NCI-H2029 treated with DMSO at 0.1 percent for 48 hours (cell line): ENCODE results near the gene IL23A.

Source experiments
- DNase-seq: peaks from one replicate; lab custom pipeline; 2025; lab: John Stamatoyannopoulos, UW

Gene IL23A

DNA sequence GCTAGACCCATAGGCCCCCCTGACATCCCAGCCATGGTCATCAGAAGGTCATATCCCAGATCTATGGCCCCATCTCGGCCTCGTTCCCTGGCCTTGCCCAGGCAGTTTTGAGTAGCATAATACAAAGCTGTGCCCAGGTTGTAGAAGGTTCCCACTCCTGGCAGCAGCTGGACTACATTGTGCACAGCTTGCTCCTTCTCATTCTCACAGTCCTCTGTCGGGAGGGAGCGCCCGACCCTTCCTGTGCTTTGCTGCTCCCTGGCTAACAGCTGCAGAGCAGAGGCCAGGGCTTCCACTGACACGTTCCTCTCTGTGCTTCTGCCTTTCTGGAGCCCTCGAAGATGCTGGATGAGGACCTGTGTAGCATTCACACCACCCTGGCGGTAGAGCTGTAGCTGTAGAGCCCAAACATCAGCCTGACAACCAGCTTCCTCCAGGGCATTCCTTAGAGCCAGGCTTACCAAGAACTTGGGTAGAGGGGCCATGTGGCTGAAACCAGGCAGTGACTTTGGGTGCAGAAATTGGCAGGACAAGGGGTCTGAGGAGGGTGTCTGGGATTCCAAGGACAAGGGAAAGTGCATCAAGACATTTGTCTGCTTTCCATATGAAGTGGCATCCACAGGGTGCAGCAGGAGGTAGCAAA, 22.9 kb downstream of the IL23A start:
- DNase-seq, result no peak

DNA sequence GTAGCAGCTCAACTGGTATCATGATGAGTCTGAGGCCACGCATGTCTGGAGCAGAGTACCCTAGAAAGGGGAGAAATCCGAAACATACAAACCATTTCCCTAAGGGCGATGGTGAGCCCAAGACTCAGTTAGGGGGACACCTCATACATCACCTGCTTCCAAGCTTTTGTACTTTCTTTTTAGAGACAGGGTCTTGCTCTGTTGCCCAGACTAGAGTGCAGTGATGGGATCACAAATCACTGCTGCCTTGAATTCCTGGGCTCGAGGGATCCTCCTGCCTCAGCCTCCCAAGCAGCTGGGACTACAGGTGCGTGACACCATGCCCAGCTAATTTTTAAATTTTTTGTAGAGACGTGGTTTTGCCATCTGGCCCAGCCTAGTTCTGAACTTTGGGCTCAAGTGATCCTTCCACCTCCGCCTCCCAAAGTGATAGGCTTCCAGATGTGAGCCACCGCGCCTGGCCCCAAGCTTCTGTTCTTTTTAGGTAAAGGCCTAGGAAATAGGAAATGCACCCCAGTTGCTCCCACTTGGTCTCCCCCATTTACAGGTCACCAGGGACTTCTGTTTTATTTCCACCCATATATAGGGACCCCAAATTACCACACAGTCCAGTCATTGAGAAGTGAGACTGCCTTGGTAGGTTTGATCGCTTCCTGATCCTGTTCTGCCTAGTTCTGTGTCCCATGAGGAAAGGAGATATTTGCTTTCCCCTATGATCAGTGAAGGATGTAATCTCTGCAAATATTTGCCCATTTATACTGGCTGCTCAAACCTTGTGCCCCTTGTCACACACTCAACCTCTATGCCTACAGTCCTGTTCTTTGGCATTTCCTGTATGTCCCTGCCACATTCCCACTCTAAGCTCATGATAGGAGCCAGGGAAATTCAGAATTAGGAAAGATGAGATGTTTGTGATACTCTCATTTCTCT, 23.7 kb downstream of the IL23A start, which contains the start of gene APOF:
TSS of gene APOF (minus strand) at position 728 of the 930 bp plus-strand sequence. CDS start at position 616, 112 bp downstream.
- DNase-seq, result peak; percentile 26

DNA sequence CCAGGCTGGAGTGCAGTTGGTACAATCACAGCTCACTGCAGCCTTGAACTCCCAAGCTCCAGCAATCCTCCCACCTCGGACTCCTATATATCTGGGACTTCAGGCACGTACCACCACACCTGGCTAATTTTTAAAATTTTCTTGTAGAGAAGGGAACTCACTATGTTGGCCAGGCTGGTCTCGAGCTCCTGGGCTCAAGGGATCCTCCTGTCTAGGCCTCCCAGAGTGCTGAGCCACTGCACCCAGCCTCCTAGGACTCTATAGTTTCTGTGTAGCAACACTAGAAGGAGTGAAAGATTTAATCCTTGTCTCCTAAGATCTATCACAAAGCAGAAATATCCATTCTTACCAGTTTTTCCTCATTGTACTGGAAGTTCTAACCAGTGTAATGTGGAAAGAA, 28.3 kb downstream of the IL23A start:
- DNase-seq, result no peak

DNA sequence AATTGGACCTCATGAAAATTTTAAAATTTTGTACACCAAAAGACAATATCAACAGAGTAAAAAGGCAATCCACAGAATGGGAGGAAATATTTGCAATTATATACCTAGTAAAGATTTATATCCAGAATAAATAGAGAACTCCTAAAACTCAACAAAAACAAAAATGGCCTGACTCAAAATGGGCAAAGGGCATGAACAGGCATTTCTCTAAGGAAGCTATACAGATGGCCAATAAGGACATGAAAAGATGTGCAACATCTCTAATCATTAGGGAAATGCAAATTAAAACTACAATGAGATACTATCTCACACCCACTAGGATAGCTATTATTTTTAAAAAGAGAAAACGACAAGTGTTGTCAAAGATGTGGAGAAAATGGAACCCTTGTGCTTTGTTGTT, 34.8 kb downstream of the IL23A start:
- DNase-seq, result no peak

DNA sequence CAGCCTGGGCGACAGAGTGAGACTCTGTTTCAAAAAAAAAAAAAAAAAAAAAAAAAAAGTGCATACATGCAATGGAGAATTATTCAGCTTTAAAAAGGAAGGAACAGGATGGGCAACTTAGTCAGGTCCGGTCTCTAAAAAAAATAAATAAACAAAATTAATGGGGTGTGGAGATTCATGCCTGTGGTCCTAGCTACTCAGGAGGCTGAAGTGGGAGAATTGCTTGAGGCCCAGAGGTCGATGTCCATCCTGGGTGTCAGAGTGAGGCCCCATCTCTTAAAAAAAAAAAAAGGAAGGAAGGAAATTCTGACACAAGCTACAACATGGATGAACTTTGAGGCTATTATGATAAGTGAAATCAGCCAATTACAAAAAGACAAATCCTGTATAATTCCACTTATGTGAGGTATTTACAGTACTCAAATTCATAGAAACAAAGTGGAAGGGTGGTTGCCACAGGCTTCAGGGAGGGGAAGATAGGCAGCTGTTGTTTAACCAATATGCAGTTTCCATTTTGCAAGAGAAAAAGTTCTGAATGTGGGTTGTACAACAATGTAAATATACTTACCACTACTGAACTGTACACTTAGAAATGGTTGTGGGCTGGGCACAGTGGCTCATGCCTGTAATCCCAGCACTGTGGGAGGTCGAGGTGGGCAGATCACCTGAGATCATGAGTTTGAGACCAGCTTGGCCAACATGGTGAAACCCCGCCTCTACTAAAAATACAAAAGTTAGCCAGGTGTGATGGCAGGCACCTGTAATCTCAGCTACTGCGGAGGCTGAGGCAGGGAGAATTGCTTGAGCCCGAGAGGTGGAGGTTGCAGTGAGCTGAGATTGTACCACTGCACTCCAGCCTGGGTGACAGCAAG, 36.3 kb downstream of the IL23A start:
- no peak for DNase-seq

DNA sequence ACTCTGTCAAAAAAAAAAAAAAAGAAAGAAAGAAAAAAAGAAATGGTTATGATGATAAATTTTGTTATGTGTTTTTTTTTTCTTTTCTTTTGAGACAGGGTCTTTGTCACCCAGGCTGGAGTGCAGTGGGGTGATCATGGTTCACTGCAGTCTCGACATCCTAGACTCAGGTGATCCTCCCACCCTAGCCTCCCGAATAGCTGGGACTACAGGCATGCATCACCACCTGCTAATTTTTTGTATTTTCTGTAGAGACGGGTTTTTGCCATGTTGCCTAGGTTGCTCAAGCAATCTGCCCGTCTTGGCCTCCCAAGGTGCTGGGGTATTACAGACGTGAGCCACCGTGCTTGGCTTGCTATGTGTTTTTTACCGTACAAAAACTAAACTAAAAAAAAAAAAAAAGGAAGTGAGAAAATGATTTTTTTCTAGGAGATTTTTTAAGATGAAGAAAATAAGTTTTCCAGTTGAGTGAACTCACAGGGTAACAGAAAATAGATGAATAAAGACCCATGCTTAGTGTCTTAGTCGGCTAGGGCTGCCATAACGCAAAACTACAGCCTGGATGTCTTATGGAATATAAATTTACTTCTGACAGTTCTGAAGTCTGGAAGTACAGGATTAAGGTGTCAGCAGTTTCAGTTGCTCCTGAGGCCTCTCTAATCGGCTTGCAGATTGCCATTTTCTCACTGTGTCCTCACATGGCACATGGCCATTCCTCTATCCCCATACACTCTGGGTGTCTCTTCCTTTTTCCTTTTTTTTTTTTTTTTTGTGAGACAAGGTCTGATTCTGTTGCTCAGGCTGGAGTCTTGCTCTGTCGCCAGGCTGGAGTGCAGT, 37.1 kb downstream of the IL23A start:
- DNase-seq, result no peak

DNA sequence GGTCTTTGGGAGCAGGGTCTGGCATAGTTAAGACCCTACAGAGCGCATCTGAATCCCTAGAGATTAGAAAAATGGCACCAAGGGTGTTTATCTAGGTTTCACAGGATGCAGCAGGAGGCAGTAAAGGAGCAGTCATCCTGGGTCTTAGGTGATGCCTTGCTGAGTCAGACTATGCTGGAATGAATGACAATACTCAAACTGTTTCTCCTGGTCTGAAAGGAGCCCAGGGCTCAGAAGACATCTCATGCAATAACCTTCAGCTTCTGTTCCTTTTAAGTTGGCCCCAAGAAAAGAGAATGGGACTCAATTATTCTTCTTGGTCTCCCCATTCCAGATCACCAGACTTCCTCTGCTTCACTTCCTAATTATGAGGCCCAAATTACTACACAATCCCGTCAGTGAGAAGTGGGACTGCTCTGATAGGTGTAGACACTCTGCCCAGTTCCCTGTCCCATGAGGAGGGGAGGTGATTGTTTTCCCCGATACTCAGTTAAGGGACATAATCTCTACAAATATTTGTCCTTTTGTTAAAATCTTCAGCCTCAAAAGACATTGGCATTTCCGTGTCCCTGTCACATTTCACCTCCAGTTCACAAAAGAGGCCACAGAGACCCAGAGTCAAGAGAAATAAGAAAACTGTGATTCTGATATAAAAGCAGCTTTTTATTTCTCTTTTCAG, 38.8 kb downstream of the IL23A start:
- DNase-seq, result no peak

DNA sequence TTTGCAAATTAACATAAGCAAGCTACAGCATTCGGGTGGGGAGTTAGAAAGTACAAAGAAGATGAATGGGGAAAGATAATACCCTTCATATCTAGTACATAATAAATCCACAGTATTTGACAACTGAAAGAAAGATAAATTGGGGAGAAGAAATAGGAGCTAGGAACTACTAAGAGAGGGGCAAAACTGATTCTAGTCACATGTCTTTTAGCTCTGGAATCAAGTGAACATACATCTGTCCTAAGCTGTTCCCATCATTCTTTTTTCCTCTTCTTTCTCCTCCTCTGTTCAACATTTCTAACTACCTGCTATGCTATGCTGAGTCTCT, 39.3 kb downstream of the IL23A start:
- no peak for DNase-seq

DNA sequence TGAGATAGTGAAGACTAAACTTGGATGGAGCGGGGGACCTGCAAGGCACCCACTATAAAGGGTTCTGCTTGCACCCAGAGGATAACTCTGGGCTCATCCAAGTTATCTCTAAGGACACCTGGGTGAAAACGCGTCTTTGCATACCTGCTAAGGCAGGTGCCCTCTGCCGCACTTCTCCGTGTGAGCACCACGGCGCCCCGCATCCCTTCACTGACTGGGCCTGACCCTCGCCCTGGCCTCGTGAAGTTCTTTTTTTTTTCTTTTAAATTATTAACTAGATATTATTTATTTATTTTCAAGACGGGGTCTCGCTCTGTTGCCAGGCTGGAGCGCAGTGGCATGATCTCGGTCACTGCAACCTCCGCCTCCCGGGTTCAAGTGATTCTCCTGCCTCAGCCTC, 43.9 kb downstream of the IL23A start:
- DNase-seq, result no peak

DNA sequence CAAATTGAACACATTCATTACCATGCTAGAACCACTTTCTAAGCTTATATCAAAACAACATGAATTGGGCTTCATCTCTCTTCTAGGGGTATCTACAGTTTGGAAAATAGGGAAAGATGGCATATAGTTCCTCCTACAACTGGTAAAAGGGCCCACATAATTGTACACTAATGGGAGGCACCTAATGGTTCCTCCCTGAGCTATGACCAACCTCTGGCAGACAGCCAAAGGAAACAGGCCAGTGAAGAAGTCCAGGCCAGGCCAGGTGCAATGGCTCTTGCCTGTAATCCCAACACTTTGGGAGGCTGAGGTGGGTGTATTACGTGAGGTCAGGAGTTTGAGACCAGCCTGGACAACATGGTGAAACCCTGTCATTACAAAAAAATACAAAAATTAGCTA, 47.2 kb downstream of the IL23A start:
- DNase-seq, result no peak

DNA sequence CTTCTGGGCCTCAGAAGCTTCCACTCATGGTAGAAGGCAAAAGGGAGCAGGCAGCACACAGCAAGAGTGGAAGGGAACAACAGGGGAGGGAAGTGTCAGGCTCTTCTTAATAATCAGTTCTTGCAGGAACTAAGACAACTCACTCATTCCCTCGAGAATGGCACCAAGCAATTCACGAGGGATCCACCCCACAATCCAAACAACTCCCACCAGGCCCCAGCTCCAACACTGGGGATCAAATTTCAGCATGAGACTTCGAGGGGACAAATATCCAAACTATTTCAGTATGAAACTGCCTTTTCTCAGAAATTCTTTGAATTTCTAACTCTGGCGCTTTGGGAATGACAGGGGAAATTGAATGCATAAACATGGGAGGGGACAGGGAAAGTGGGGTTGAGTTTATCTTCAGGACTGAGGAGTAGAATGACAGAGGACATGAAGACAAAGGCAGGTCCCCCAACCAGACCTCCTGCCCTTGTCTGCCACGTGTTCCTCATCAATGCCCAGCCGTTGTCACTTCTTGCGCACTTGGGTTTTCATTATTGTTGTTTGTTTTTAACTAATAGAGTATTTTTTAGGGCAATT, 48.6 kb downstream of the IL23A start:
- DNase-seq, result no peak

DNA sequence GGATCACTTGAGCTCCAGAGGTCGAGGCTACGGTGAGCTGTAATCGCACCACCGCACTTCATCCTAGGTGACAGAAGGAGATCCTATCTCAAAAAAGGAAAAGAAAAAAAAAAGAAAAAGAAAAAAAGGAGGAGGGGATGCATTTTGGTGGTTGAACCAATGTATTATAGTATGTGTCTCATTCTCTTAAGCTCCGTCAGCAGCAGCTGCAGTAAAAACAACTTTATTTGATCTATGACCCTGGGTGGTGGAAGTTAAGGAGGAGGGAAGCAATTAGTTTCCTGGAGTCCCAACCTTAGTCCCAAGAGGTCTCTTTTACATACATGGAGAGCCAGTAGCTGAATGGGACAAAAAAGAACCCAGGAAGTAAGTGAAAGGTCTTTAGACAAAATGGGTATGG, 50.7 kb downstream of the IL23A start:
- no peak for DNase-seq
